ENCODE measurements around the gene NDNF. TPM values are rescaled to one million over a fixed set of nuclear protein-coding genes. Genes with fewer than 3 reads are reported as not detected.

The NDNF gene
- total RNA-seq, 4 donors from 2014 or later = 2.4 to 10.6 (median 7.8) TPM

DNA sequence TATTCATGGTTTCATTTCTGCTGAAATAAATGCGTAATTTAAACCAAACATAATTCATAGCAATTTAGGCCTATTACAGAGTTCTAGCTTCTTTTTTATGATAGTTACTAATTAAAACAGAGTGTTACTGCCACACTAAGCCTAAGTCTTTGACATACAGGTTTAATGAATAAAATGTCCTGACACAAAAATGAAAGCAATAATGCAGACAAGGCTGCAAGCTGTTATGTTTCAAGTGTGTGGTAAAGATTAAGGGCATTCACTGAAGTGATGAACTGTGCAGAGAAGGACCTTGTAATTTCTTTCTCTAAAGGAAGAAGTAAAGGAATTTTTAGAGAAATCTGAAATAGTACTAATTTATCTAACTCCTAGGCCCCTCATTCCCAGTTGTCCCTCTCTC is 2.9 kb downstream of the NDNF start:
- 77 to 87% methylated on average over 1 of the region's 1 CpG for WGBS, 2 donors
- DNase-seq (ENCODE audit: low spot score in 2 of 2) = no peak
- peaks cover 0 to 9% of the 10 kb centered on the region in 2 donors for H3K27me3 ChIP-seq
- peaks cover 0 to 24% (median 3%) of the 10 kb centered on the region in 4 donors for H3K4me1 ChIP-seq
- H3K9me3 ChIP-seq = no peaks in the 10 kb centered on the region
- H3K4me3 ChIP-seq = no peak overlapping the region
- no peak overlapping the region for H3K27ac ChIP-seq
- TF ChIP-seq, protein P1, sequence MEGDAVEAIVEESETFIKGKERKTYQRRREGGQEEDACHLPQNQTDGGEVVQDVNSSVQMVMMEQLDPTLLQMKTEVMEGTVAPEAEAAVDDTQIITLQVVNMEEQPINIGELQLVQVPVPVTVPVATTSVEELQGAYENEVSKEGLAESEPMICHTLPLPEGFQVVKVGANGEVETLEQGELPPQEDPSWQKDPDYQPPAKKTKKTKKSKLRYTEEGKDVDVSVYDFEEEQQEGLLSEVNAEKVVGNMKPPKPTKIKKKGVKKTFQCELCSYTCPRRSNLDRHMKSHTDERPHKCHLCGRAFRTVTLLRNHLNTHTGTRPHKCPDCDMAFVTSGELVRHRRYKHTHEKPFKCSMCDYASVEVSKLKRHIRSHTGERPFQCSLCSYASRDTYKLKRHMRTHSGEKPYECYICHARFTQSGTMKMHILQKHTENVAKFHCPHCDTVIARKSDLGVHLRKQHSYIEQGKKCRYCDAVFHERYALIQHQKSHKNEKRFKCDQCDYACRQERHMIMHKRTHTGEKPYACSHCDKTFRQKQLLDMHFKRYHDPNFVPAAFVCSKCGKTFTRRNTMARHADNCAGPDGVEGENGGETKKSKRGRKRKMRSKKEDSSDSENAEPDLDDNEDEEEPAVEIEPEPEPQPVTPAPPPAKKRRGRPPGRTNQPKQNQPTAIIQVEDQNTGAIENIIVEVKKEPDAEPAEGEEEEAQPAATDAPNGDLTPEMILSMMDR (IDR thresholded peaks at IDR 0.05) = no peak
- no peak for TF ChIP-seq POLR2A (IDR thresholded peaks at IDR 0.05)
- TF ChIP-seq EP300 (IDR thresholded peaks at IDR 0.05) = no peak
- no peaks in the 10 kb centered on the region for H3K36me3 ChIP-seq

DNA sequence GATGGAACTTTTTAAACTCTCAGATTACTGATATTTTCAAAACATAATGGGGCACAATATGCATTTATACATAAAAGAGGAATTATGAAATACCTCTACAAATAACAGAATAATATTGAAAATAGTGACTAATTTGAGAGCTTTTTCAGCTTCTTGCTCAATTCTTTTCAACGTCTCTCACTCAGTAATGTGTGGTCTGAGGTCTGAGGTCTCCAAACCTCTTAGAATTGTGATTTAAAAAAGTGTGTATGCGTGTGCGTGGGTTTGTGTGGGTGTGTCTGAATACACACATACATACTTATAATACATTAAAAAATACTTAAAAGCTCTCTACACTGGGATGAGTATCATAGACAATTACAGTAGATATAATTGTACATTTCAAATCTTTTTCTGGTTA is 7.9 kb downstream of the NDNF start:
- Histone ChIP-seq H3K36me3 (no peaks in the 10 kb centered on the region), H3K27ac (no peak overlapping the region), H3K27me3 (no peaks in the 10 kb centered on the region), H3K4me3 (no peak overlapping the region), H3K4me1 (no peaks in the 10 kb centered on the region), H3K9me3 (no peaks in the 10 kb centered on the region)
- TF ChIP-seq, protein P1 (IDR thresholded peaks at IDR 0.05) = no peak
- TF ChIP-seq POLR2A (IDR thresholded peaks at IDR 0.05) = no peak
- no peak for TF ChIP-seq EP300 (IDR thresholded peaks at IDR 0.05)
- 55 to 68% methylated on average over 3 of the region's 3 CpGs for WGBS, 2 donors
- no peak for DNase-seq (ENCODE audit: low spot score in 2 of 2)

DNA sequence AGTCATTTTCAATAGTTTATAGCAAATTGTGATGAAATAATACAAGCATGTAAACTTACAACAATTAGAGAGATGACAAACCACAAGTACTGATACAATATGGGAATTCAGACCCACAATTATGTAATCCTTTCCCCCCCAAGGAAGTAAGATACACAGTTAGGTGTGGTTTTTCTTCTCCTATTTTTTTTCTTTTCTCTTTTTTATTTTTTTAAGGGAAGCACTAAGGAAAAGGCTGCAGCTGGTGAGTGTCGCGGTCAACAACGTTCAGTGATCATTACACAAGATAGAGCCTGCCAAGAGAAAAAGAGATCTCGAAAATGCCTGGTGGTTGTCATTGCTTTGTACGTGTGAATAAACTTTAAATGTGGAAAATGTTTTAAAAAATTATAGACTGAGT is 9.8 kb downstream of the NDNF start:
- TF ChIP-seq POLR2A (IDR thresholded peaks at IDR 0.05) (no peak), EP300 (IDR thresholded peaks at IDR 0.05) (no peak)
- TF ChIP-seq, protein P1 (IDR thresholded peaks at IDR 0.05) = no peak
- Histone ChIP-seq H3K9me3 (no peaks in the 10 kb centered on the region), H3K36me3 (no peaks in the 10 kb centered on the region), H3K27me3 (no peaks in the 10 kb centered on the region), H3K4me1 (no peaks in the 10 kb centered on the region), H3K4me3 (no peak overlapping the region), H3K27ac (no peak overlapping the region)
- 47 to 53% methylated on average over 5 of the region's 5 CpGs for WGBS, 2 donors
- no peak for DNase-seq (ENCODE audit: low spot score in 2 of 2)

DNA sequence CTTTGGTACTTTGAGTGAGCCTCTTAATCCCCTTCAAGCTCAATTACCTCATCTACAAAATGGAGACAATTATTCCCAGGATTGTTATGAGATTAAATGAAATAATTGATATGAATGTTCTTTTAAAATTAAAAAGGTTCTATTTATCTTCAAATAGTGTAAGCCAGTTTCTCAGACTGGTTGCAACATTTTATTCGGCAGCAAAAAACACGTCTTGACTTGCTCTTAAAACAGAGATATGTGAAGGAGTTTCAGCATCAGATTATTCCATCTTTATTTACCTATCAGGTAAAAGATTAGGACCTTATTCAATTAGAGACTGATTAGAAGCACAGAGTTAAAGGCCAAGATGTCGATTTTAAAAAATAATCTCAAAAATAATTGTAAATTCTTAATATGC is 10.5 kb downstream of the NDNF start:
- Histone ChIP-seq H3K4me3 (no peak overlapping the region), H3K36me3 (no peaks in the 10 kb centered on the region), H3K9me3 (no peaks in the 10 kb centered on the region), H3K27me3 (no peaks in the 10 kb centered on the region), H3K4me1 (no peaks in the 10 kb centered on the region), H3K27ac (no peak overlapping the region)
- TF ChIP-seq, protein P1 (IDR thresholded peaks at IDR 0.05) = no peak
- TF ChIP-seq EP300 (IDR thresholded peaks at IDR 0.05) = no peak
- TF ChIP-seq POLR2A (IDR thresholded peaks at IDR 0.05) = no peak
- 93 to 94% methylated on average over 3 of the region's 3 CpGs for WGBS, 2 donors
- no peak for DNase-seq (ENCODE audit: low spot score in 2 of 2)

DNA sequence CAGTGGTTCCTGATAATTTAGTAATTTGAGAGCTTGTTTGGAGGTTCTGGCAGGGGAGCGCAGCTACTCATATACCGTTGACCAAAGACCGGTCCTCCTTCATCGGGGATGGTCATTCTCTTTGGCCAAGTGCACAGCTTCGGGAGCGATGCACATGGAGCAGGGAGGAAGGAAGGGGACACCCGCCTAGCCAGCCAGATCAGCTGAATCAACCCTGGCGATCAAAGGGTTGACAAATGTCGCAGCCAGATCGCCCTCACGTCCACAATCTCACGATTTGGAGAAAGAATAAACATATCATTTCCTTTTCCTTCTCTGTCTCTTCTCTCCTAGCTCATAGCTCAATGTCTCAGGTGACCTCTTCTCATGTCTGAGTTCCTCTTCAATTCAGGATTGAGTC is 11.1 kb downstream of the NDNF start:
- no peaks in the 10 kb centered on the region for H3K9me3 ChIP-seq
- 74 to 81% methylated on average over 12 of the region's 12 CpGs for WGBS, 2 donors
- H3K27ac ChIP-seq = no peak overlapping the region
- TF ChIP-seq, protein P1 (IDR thresholded peaks at IDR 0.05) = no peak
- H3K4me1 ChIP-seq = no peaks in the 10 kb centered on the region
- H3K36me3 ChIP-seq = no peaks in the 10 kb centered on the region
- no peak overlapping the region for H3K4me3 ChIP-seq
- no peak for DNase-seq (ENCODE audit: low spot score in 2 of 2)
- H3K27me3 ChIP-seq = no peaks in the 10 kb centered on the region
